HepG2 (cell line): ENCODE results near the gene APOL4. TPM values are rescaled to one million over a fixed set of nuclear protein-coding genes. Genes with fewer than 3 reads are reported as not detected.

Experiments used
- ATAC-seq: fragments of 200-7000 bp; cut with Tn5 transposase; 3 replicates; pipeline ENCODE4 v1.9.1; 2020; ENCODE audit warnings: mild to moderate bottlenecking, moderate library complexity
- BruUV-seq: library from RNA; stranded (reverse); fragments of 400-500 nt; replicated peaks from 2 replicates; lab custom pipeline; 2021; lab: Mats Ljungman, UMichigan
- CTCF ChIA-PET: fragments of 300-600 bp; formaldehyde crosslinking; extraction: SDS; loops from one replicate; lab custom pipeline; 2021; ENCODE audit warnings: low total read pairs, inconsistent platforms, low intra/inter-chr PET ratio; lab: Yijun Ruan, JAX
- POLR2A ChIA-PET: fragments of 350-600 bp; sonication (Branson Sonifier 250); formaldehyde crosslinking; loops from one replicate; lab custom pipeline; 2020; ENCODE audit warnings: antibody characterized with exemption, inconsistent platforms; lab: Yijun Ruan, JAX
- DNase-seq: peaks from one replicate; pipeline ENCODE4 v3.0.0-alpha.2; 2015; ENCODE audit warnings: low spot score
- FAIRE-seq: peaks from 3 replicates; lab custom pipeline; 2011; peaks lifted over from hg19 to GRCh38; lab: Jason Lieb, UNC
- H2AFZ ChIP-seq: one replicate; pipeline ENCODE4 v1.6.1; 2011; ENCODE audit warnings: low read length, inconsistent platforms
- H3K27ac ChIP-seq: fragments of 300-600 bp; 3 replicates; pipeline ENCODE4 v1.8.0; 2011; ENCODE audit warnings: mixed run types, mild to moderate bottlenecking, mixed read lengths, low read length, inconsistent platforms; ENCODE audit not compliant: insufficient read depth; ENCODE audit errors: extremely low read length
- H3K27me3 ChIP-seq, 2 experiments: fragments of 200-600 bp in 1 of 2; 2 replicates in 1 of 2; 3 replicates in 1 of 2; pipeline versions ENCODE4 v1.6.0 to v1.8.0; 2011; ENCODE audit warnings: low read length in 2 of 2, mild to moderate bottlenecking in 2 of 2, moderate library complexity in 2 of 2, inconsistent platforms in 1 of 2; ENCODE audit not compliant: insufficient read depth in 2 of 2, control insufficient read depth in 1 of 2
- H3K36me3 ChIP-seq, 2 experiments: fragments of 200-600 bp in 1 of 2; replicated peaks in 1 of 2; 2 replicates in 1 of 2; 3 replicates in 1 of 2; pipeline versions ENCODE4 v1.5.1 to v1.8.0; 2011; ENCODE audit warnings: low read length in 2 of 2, inconsistent platforms in 1 of 2; ENCODE audit not compliant: insufficient read depth in 2 of 2, control insufficient read depth in 1 of 2
- H3K4me1 ChIP-seq: 2 replicates; pipeline ENCODE4 v1.5.1; 2012; ENCODE audit warnings: low read length, inconsistent platforms; ENCODE audit not compliant: insufficient read depth
- H3K4me2 ChIP-seq: 2 replicates; pipeline ENCODE4 v1.6.0; 2011; ENCODE audit warnings: low read depth, low read length, inconsistent platforms
- H3K4me3 ChIP-seq, 3 experiments: fragments of 200-600 bp in 1 of 3; sonication (generic), shearing (Covaris generic) in 1 of 3; replicated peaks in 1 of 3; 2 replicates each; pipeline ENCODE4 v1.5.1; 2011 to 2016; ENCODE audit warnings: low read length in 3 of 3, inconsistent platforms in 2 of 3, low read depth in 2 of 3, mild to moderate bottlenecking in 2 of 3, control low read depth in 1 of 3, mixed read lengths in 1 of 3; ENCODE audit not compliant: insufficient read depth in 1 of 3
- H3K79me2 ChIP-seq: one replicate; pipeline ENCODE4 v1.6.1; 2011; ENCODE audit warnings: low read length, inconsistent platforms; ENCODE audit not compliant: insufficient read depth
- H3K9ac ChIP-seq: 2 replicates; pipeline ENCODE4 v1.6.0; 2011; ENCODE audit warnings: mild to moderate bottlenecking, low read depth, low read length, inconsistent platforms; ENCODE audit not compliant: insufficient read depth
- H3K9me3 ChIP-seq: 2 replicates; pipeline ENCODE4 v1.5.1; 2012; ENCODE audit warnings: mild to moderate bottlenecking, low read length
- H4K20me1 ChIP-seq: 2 replicates; pipeline ENCODE4 v1.6.0; 2011; ENCODE audit warnings: inconsistent platforms, mild to moderate bottlenecking, low read length, moderate library complexity; ENCODE audit not compliant: insufficient read depth
- ATF1 ChIP-seq: IDR thresholded peaks from 2 replicates; pipeline ENCODE4 v1.6.1; 2016; ENCODE audit warnings: mild to moderate bottlenecking, control low read depth
- ESRRA ChIP-seq: sonication (generic); formaldehyde crosslinking; IDR thresholded peaks from 2 replicates; pipeline ENCODE4 v1.5.1; 2020; ENCODE audit warnings: mild to moderate bottlenecking, low read depth, missing genetic modification reagents
- SNAPC4 ChIP-seq: sonication (generic); formaldehyde crosslinking; IDR thresholded peaks from 2 replicates; pipeline ENCODE4 v1.4.0; 2020; ENCODE audit warnings: mild to moderate bottlenecking, missing genetic modification reagents
- SOX13 ChIP-seq, 3 experiments: fragments of 450-650 bp in 1 of 3; sonication (generic) in 1 of 3; formaldehyde crosslinking in 1 of 3; IDR thresholded peaks in 2 of 3; conservative IDR thresholded peaks in 1 of 3; 2 replicates each; pipeline versions ENCODE4 v1.5.0 to v1.6.1; 2016 to 2020; ENCODE audit warnings: antibody characterized with exemption in 1 of 3, mild to moderate bottlenecking in 1 of 3, missing compliant biosample characterization in 1 of 3, missing genetic modification reagents in 1 of 3, moderate library complexity in 1 of 3
- ZFP62 ChIP-seq: sonication (generic); formaldehyde crosslinking; IDR thresholded peaks from 2 replicates; pipeline ENCODE4 v1.4.0; 2020; ENCODE audit warnings: missing genetic modification reagents
- ZNF317 ChIP-seq: sonication (generic); formaldehyde crosslinking; IDR thresholded peaks from 2 replicates; pipeline ENCODE4 v1.5.0; 2020; ENCODE audit warnings: mild to moderate bottlenecking, missing genetic modification reagents
- ZNF570 ChIP-seq: sonication (generic); formaldehyde crosslinking; IDR thresholded peaks from 2 replicates; pipeline ENCODE4 v1.4.0; 2020; ENCODE audit warnings: mild to moderate bottlenecking, missing genetic modification reagents, borderline replicate concordance
- ZNF704 ChIP-seq: sonication (generic); formaldehyde crosslinking; IDR thresholded peaks from 2 replicates; pipeline ENCODE4 v1.8.1; 2023; ENCODE audit warnings: mild to moderate bottlenecking, inconsistent platforms, moderate library complexity, missing genetic modification reagents, borderline replicate concordance
- WGBS: methylation state at CpG from one replicate; pipeline ENCODE4 v1.1.6; 2017; ENCODE audit warnings: low lambda C conversion rate; 5-methylcytosine and 5-hydroxymethylcytosine counted together
- in situ Hi-C: cut with HindIII; loops from 2 replicates; pipeline ENCODE4 v1.10.0; 2017; ENCODE audit warnings: low pct_unique_long_range_greater_than_20kb; ENCODE audit not compliant: extremely low pct_ligation_motif_present
- intact Hi-C: fragments of 100-400 bp; cut with micrococcal nuclease; formaldehyde crosslinking; loops from one replicate; pipeline ENCODE4 v1.10.0; 2022; ENCODE audit not compliant: unreplicated experiment
- polyA plus RNA-seq, 8 experiments: library from polyadenylated mRNA; depleted of rRNA in 3 of 8; stranded (reverse) in 7 of 8; unstranded in 1 of 8; fragments of >200 nt; fragmentation: Illumina TruSeq in 4 of 8; extraction: Trizol in 4 of 8; gene quantifications; 2 replicates each; pipeline versions ENCODE4 v1.2.1 to v1.2.3, GENCODE V29; 2011 to 2016; ENCODE audit warnings: low read depth in 4 of 8, missing spikeins in 1 of 8, mixed read lengths in 1 of 8; ENCODE audit not compliant: insufficient read depth in 1 of 8
- total RNA-seq, 5 experiments: library from RNA; depleted of rRNA; stranded (reverse); fragments of >200 nt; fragmentation: Illumina TruSeq; extraction: Trizol; gene quantifications; 2 replicates each; pipeline ENCODE4 v1.2.3, GENCODE V29; 2016; ENCODE audit warnings: low read depth in 1 of 5

The APOL4 gene
- total and polyA plus RNA-seq, 2 of the 13 experiments (the other 11 are each of a cell fraction or from before 2014, with no cell fraction given) = 0.77 to 2.8 TPM

- BruUV-seq = no TSS peak
- Histone ChIP-seq H3K9ac (no peak overlapping the region), H3K27me3 (no peaks in the 10 kb centered on the region), H3K9me3 (no peaks in the 10 kb centered on the region), H2AFZ (no peak overlapping the region), H3K27ac (no peak overlapping the region), H3K36me3 (peaks cover 6 to 9% of the 10 kb centered on the region in 2 experiments; a peak in 4 of 5 replicates), H3K4me2 (no peak overlapping the region), H4K20me1 (no peaks in the 10 kb centered on the region), H3K4me3 (no peak overlapping the region), H3K4me1 (peaks cover 41% of the 10 kb centered on the region), H3K79me2 (no peaks in the 10 kb centered on the region)
- in situ Hi-C loops (loop anchor here (10.0 kb wide), 1 partner anchor 79 kb away; no protein-coding TSS in a partner anchor), intact Hi-C loops (no loop called here)
- TF ChIP-seq SOX13 (IDR thresholded peaks at IDR 0.05) (no peak), SOX13 (CRISPR knock-in tag; conservative IDR thresholded peaks at IDR 0.05 in 1 of 2, IDR thresholded peaks at IDR 0.05 in 1 of 2) (no peak), ZNF570 (CRISPR knock-in tag) (no peak), SNAPC4 (CRISPR knock-in tag) (no peak), ZNF704 (CRISPR knock-in tag) (no peak), ZNF317 (CRISPR knock-in tag) (no peak), ZFP62 (no peak), ESRRA (CRISPR knock-in tag) (no peak), ATF1 (no peak)
- no peak for DNase-seq
- no peak for FAIRE-seq
- WGBS = 88% methylated on average over 4 of the region's 4 CpGs
- ChIA-PET POLR2A (no interaction called here), CTCF (no interaction called here)
- ATAC-seq = no peak
Measured at GRCh38 chr22:36224245-36224644, 22.6 kb upstream of the APOL4 start.
